SH-SY5Y (cell line): ENCODE data around the gene COX7B2.

Source experiments
- GATA2 ChIP-seq: IDR thresholded peaks from 2 replicates; pipeline ENCODE4 v1.6.1; 2011; ENCODE audit warnings: mild to moderate bottlenecking, low read depth, low read length
- GATA3 ChIP-seq: IDR thresholded peaks from 2 replicates; pipeline ENCODE4 v1.6.1; 2011; ENCODE audit warnings: low read depth, mild to moderate bottlenecking, low read length, moderate library complexity

DNA sequence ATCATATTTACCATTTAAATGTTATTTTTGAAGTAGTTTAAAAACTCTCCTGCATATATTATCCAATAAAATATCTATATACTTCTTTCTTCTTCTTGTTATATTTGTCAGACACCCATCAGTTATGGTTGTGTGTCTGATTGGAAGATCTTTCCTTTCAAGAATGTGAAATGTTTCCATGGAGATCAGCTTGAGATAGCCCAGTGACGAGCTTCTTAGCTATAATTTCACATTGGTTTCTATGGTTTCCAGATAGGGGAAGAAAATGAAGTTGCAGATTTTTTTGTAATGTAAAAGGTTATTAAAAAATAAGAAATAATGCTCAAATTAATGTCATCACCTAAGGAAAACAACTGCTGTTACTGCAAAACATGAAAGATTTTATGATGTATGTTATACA lies 189.0 kb downstream of the COX7B2 start:
- no peak for TF ChIP-seq GATA2
- no peak for TF ChIP-seq GATA3
